Measurements from ENCODE around the gene HS6ST3.
A peak's percentile ranks its signal among the peaks of the same experiment; 100 is the strongest.
"Not testable (repeated sequence)": the region's sequence is repeated elsewhere in the genome, so short reads cannot be mapped to it uniquely, and the experiment has no call there.

HS6ST3 gene

DNA sequence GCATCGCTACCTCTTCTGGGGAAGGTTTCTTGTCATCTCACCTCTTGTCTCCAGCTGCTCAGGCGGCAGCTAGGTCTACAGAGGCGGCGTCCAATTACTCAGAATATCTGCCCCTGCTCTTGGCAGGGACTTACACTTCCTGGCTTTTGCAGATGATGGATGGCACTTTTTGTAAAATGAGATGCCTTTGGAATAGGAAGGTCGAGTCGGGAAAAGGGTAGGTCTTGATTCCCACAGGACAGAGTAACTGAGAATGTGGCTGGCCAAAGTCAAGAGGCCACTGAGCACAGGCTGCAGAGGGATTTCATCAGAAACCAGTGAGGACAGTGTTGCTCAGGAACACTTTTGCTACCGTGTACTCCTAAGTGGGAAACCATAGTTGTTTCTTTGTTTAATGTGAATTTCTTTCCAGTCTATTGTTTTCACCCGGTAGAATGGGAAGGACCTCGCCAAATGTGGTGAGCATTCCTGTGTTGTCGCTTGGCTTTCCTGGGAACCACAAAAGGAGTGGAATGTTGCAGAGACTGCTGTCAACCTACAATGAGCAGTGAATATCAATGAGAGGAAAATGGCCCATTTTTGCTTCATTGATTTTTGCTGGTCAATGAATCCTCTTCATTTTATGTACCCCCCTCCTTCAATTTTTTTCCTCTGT lies 383.7 kb downstream of the HS6ST3 start:
- DNase-seq: no peak

DNA sequence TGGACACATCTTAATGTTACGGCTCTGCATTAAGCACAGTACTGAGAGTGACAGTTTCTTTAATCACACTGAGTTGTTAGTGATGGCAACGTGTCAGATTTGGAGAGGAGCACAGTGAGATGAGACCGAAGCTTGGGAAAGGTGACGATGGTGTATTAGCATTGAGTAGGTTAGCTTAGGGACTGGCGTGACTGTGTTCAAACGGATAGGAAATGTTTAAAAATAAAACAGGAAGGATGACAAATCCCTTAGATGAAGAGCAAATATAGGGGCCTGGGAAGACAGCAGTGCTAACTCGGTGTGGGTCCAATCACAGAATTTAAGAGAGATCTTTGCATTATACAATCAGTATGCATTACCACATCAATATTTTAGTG lies 384.3 kb downstream of the HS6ST3 start:
- DNase-seq: peak; percentile 20

DNA sequence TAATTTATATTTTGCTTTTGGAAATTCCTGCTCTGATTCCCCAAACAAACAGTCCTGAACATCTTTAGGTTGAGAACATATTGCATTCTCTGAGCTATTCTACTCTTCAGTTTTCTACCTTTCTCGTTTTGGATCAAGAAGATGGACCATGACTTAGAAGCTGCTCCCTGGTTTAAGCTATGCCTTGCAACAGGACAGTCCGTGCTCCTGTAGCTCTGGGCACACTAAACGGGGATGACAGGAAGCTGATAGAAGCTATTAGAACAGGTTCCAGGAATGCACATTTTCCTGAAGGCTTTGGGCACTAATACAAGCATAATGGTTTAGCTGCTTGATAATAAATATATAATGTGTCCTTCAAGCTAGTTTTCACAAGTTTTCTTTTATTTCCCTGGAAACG lies 385.2 kb downstream of the HS6ST3 start:
- no peak for DNase-seq

DNA sequence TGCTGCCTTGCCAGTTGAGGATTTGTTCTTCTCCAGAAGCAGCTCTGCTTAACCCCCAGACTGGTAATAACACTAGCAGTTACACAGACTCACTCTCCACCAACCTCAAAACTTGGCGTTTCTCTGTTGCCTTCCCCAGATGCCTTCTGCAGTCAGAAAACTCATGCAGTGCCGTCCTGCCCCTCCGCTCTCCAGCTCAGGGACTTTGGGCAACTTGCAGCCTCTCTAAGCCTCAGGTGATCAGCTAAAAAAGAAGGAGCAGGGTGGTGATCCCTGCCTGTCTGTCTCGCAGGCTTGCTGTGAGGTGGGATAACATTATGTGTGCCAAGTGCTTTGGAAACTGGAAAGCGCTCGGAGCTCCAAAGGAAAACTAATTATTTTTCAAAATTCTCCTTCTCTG lies 391.6 kb downstream of the HS6ST3 start:
- no peak for DNase-seq

DNA sequence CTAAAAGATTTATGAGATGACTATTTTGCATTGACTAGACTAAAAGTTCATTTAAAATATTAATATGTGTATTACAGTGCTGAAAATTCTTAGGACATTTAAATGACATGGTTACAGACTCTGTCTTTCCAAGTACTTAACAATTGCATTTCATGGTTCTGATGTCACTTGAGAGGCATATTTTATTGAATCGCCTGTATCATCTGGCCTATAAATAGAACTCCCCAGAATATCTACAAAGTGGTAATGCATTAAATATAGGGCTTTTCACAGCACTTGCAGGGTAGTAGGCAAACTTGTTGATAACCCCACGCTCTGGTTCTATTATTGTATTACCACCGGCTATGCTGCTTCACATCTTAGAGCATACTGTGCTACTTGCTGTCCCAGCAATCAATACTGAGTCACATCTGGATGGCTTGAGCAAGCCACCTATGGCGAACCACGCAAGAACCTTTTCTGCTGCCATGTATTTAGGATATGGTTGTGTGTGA lies 400.6 kb downstream of the HS6ST3 start:
- DNase-seq: no peak

DNA sequence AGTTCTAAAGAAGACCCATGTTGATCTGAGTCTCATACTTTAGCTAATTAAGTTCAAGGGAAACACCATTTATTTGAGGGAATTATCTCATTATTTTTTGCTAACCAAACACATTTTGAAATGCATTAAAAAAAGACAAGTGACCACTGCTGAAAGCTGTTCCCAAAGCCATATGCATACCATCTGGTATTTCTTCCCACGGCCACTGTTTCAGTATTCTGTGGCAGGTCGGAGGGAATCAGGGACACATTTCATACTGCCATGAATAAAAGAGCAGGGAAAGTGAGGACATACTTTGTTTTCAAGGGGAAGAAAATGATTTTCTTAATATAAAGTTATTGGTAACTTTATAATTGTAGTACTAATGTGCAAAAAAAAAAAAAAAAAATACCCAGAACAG lies 401.2 kb downstream of the HS6ST3 start:
- no peak for DNase-seq

DNA sequence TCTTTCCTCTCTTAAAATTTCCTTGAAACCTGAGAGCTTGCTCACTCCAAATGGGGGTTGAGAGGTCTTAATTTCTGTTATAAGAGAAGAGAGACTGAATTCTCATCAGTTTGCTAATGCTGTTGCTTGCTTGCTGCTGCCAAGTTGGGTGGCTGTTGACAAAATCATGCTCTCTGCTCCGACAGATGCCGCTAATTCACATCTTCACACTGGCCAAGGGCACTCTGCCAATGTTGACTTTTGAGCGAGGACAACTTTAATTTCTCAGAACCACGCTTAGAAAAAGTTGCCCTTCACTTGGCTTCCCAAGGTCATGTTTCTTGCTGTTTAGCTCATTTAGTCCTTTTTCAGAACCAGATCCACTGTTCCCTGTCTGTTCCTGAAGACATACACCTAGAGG lies 402.9 kb downstream of the HS6ST3 start:
- DNase-seq: no peak

DNA sequence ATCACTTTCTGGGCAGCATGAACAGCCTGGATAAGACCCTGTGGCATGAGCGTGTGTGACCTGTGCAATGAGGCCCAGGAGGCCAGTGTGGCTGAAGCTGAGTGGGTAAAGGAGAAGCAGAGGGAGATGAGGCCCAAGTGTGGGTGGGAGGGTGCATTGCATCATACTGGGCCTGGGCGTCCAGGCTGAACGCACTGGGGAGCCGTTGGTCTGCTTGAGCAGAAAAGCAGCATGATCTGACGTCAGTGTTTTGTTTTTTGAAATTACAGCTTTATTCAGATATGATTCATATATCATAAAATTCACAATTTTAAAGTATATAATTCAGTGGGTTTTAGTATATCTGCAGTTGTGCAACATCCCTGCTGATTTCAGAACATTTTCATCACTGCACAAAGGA lies 409.7 kb downstream of the HS6ST3 start:
- DNase-seq: peak; percentile 30

DNA sequence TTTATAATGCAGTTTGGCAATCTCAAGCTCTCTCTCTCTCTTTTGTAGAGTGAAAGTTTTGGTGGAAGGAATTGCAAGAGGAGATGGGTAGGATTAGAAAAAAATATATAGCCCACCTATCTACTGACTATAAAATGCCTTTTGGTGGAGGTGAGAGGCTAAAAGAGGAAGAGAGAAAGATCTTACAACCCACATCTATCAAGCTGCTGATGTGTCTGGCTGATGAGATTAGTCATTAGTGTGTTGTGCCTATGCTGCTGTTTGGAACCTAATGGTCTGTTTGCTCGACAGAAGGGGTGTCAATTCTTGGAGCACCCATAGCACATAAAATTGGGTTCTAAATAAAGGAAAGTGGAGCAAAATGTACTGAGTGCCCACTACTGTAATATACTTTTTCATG lies 411.0 kb downstream of the HS6ST3 start:
- no peak for DNase-seq

DNA sequence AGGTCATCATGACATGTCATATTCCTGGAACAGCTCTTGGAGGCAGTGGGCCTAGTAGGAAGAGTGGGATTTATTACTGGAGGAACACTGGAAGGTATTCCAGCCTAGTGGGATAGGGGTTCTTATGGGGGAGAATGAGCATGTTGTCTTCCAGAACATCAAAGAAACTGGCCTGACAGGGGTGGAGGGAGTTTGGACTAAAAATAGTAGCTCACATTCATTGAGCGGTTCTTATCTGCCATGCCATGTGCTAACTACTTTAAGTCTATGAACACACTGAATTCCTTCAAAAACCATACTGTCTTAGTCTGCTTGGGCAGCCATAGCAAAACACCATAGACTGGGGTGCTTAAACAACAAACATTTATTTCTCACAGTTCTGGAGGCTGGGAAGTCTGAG lies 413.6 kb downstream of the HS6ST3 start:
- DNase-seq: no peak

DNA sequence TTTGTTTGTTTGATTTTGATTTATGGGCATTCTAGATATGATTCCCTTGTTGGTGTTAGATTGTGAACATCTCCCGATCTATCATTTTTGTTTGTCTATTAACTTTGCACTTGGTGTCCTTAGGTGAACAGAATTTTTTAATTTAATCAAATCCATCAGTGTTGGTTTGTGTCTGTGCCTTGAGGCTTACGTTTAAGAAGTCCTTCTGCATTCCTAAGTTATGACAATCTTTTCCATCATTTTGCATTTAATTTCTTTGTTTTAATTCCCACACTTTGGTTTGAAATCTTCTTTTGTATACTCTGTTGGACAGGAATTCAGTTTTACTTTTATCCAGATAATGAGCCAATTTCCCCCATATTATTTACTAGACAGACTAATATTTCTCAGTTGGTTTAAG lies 421.7 kb downstream of the HS6ST3 start:
- DNase-seq: no peak

DNA sequence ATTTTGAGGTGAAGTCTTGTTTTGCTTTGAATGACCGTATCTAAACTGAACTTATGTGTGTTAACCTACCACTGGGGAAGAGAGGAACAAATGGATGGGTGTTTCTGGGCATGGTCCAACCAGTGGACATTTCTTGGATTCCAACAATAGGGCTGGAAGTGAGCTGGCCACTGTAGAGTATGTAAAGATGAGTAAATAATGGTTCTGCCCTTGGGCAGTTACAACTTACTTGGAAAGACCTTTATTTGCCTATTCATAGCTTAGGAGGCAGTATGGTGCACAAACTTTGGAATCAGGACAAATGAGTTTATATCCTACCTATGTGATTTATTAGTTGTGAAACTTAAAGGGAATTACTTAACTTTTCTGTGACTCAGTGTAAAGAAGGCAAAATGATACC lies 429.5 kb downstream of the HS6ST3 start:
- no peak for DNase-seq

DNA sequence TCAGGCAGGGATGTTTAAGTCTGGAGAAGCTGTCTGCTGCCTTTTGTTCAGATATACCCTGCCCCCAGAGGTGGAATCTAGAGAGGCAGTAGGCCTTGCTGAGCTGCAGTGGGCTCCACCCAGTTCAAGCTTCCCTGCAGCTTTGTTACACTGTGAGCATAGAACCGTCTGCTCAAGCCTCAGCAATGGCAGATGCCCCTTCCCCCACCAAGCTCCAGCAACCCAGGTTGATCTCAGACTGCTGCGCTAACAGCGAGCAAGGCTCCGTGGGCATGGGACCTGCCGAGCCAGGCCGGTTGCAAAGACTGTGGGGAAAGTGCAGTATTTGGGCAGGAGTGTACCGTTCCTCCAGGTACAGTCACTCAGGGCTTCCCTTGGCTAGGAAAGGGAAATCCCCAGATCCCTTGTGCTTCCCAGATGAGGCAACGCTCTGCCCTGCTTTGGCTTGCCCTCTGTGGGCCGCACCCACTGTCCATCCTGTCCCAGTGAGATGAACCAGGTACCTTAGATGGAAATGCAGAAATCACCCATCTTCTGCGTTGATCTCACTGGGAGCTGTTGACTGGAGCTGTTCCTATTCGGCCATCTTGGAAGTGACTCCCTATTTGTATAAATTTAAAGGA lies 434.6 kb downstream of the HS6ST3 start:
- DNase-seq: not testable (repeated sequence)

DNA sequence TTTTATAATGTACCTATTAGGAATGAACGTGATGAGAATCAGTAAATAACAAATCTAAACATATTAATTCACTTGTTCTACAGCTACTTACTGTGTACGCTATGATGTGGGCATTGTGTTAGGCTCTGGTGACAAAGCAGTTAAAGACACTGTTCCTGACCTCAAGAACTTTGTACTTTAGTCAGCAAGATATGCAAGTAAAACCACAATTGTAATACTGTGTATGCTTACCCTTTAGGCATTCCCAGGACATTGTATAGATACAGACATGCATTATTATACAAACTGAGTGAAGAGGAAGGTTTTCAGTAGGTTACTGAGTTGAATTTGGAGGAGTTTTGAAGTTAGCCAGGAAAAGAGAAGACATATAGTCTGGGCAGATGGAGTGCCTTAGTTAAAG lies 435.8 kb downstream of the HS6ST3 start:
- no peak for DNase-seq

DNA sequence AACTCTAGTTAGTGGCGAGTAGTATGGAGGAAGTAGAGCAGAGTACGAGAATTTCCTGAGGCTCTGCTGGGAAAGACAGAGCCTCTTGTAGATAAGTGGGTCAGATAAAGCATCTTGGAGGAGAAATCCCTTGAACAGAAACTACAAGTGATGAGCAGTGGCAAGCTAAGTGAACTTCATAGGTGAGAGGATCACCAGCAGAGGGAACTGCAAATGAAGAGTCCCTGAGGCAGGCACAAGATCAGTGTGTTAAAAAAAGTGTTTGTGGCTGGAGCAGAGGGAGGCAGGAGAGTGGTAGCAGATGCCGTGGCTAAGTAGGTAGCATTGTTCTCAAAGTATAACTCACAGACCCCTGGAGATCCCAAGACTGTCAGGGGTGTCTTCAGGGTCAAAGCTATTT lies 437.6 kb downstream of the HS6ST3 start:
- DNase-seq: peak; percentile 11

DNA sequence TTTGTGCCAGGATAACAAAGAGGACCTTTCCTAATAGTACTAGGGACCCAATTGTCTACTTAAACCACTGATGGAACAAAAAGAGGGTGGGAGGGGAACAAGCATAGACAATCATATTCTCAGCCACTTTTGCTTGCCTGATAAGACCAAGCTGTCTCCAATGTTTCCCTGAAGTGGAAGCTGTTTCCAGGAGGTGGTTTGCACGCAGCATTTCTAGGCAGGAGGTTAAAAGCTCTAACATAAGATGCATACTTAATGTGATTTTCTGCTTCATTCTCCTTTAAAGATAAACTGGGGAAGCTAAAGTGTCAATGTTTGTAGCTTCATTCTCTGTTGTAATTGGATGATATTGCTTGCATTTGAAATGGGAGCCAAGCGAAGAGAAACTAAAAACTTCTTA lies 442.9 kb downstream of the HS6ST3 start:
- no peak for DNase-seq

DNA sequence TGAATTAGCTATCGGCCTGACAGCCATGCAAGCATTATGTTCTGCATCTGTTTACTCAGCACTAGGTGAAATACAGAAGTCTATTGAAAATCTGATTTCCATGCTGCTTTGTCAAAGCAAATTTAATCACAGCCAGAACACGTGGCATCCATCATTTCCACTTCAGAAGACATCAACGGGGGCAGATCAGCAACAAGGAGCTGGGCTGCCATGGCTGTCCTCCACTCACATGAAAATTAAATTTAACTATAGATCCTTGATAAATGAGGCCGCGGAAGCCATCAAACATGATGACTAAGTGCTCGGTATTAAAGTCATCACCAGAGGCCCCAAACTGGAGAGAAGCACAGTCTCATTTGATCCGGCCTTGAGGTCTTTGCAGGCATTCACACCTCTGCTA lies 443.5 kb downstream of the HS6ST3 start:
- no peak for DNase-seq

DNA sequence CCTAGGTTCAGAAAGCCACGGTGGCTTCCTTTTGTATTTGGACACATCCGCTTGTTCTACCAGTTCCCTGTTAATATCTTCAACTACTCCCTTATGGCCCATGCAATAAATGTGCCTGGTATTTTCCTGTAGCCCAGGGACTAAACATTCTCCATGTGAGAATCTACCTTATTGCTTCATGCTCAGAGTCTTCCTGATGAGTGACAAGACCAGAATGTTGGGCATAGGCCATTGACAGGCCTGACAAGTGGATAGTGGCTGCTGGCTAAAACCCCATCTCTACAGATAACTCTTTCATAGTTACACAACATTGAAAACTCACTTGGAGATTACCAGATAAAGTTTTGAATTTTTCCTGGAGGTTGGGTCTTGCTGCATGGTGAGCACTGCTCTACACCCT lies 449.9 kb downstream of the HS6ST3 start:
- no peak for DNase-seq

DNA sequence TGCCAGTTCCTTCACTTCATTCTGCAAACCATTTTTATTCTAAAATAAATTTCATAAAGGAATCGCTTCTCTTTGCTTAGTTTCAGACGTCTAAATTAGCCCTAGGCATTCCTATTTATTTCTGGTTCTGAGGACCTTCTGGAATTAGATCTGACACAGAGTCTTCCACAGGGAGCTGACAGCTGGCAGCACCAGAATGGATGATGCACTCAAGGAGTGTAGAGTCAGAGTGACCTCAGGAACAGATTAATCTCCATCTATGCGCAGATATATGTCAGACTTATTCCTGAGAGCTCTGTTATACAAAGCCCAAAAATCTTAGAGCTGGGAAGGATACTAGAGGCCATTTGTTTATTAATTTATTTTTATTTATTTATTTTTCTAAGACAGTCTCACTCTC lies 450.8 kb downstream of the HS6ST3 start:
- no peak for DNase-seq

DNA sequence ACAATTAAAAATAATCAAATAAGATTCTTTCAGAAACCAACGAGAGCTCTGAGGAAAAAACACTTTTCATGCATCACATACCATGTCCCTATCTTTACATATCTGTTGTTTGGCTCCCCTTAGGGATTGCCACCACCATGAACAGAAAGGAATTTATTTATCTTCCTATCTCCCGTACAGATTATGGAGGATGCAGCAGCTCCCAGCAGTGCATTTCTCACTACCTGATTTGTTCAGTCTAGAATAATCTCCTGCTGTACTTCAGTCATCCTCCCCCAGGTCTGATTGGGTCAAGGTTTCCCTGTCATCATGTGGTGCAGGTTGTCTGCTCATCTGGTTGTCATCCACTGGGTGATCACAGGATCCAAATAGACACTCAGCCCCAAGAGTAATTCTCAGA lies 453.1 kb downstream of the HS6ST3 start:
- DNase-seq: no peak

DNA sequence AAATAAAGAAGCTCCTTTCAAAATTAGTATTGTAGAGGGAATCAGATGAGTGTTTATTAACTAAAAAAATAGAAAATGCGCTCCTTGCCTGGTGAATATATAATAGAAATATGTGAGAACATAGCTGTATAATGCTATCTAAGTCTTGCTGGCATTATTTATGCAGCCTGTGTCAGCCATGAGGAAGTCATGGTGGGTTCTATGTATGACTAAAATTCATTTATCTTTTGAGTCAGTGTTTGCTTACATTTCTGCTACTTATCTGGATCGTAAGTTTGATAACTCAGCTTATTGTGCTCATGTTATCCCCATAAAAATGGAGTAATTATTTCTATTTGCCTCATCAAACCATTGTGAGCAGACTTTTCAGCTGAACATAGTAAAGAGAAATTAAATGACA lies 455.1 kb downstream of the HS6ST3 start:
- no peak for DNase-seq

DNA sequence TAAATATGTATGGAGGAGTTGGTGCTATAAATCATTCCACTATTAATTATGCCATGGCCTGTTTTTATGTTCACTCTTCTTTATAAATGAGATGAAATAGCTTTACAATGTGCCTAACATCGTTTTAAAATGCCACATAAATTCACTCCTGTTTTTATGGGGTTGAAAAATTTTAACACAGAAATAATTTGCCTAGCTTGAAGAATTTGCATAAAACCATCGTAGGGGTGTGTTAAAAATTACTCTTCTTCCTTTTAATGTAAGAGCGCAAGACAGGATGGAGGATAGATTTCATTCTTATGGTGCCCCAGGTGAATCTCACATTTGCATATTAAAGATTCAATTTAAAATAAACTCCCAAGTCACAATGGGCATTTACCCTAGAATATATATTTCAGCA lies 456.6 kb downstream of the HS6ST3 start:
- no peak for DNase-seq

DNA sequence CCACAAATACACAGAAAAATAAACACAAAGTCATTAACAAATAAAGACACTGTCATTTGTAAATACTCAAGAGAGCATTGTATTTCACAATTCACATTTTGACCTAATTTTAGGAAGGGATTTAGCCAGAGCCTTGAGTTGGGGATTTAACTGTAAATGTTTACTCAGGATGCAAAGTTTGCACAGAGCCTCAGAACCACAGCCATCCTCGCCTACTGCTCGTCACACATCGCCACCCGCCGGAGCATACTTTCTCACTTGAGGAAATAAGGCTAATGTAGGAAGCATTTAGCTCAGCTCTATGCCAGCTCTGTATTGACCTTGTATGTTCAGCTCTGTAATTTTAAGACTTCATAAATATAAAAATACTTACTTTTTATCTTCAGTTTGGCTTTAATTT lies 461.6 kb downstream of the HS6ST3 start:
- peak; percentile 7 for DNase-seq

DNA sequence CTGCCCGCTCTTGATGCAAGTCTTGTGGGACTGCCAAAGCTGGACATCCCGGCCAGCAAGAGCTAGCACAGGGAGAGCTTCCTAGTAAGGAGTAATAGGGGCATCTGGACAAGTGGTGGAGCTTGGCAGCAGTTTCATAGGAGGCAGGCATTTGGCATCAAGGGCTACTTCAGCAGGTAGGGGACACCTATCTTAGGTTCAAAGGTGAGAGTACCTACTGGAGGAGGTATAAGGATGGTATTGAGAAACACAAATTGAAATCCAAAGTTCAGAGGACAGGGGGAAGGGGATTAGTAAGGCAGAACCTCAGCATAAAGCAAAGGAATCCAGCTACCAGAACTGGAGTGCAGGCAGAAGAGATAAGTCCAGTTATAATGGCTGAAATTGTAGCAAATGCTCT lies 462.7 kb downstream of the HS6ST3 start:
- DNase-seq: no peak

DNA sequence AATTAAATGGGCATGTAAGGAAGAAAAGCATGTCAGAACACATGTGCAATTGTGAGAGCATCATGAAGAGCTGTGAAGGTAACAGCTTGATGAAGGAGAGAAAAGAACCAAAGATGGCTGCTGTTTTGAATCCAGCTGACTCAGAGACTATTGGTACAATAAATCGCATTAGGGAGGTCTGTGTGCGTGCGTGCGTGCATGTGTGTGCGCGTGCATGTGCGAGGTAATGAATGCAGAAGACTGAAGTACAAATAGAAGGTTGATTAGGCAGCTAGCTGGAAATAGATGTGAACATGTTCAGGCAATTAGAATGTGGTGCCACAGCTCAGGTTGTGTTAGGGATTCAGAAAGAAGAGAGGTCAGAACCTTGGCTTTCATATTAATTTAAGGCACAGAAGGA lies 463.9 kb downstream of the HS6ST3 start:
- DNase-seq: no peak
